GM12875 (cell line): ENCODE results near the gene CNTN5.

Experiments used
- H3K4me3 ChIP-seq: one replicate; pipeline ENCODE4 v1.5.1; 2011; ENCODE audit warnings: low read depth, low read length, control low read depth
- TF ChIP-seq, protein P1 (sequence below): IDR thresholded peaks from 2 replicates; pipeline ENCODE4 v1.5.1; 2011; ENCODE audit warnings: low read depth, mild to moderate bottlenecking, control low read depth, inconsistent platforms, low read length, moderate library complexity, borderline replicate concordance; ENCODE audit not compliant: insufficient read depth

The CNTN5 gene

DNA sequence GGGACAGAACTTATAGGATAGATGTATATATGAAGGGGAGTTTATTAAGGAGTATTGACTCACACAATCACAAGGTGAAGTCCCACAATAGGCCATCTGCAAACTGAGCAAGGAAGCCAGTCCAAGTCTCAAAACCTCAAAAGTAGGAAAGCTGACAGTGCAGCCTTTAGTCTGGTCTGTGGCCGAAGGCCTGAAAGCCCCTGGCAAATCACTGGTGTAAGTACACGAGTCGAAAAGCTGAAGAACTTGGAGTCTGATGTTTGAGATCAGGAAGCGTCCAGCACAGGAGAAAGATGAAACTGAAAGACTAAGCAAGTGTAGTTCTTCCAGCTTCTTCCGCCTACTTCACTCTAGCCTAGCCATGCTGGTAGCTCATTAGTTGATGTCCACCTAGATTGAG lies 866.7 kb downstream of the CNTN5 start:
- no peak overlapping the region for H3K4me3 ChIP-seq
- TF ChIP-seq, protein P1, sequence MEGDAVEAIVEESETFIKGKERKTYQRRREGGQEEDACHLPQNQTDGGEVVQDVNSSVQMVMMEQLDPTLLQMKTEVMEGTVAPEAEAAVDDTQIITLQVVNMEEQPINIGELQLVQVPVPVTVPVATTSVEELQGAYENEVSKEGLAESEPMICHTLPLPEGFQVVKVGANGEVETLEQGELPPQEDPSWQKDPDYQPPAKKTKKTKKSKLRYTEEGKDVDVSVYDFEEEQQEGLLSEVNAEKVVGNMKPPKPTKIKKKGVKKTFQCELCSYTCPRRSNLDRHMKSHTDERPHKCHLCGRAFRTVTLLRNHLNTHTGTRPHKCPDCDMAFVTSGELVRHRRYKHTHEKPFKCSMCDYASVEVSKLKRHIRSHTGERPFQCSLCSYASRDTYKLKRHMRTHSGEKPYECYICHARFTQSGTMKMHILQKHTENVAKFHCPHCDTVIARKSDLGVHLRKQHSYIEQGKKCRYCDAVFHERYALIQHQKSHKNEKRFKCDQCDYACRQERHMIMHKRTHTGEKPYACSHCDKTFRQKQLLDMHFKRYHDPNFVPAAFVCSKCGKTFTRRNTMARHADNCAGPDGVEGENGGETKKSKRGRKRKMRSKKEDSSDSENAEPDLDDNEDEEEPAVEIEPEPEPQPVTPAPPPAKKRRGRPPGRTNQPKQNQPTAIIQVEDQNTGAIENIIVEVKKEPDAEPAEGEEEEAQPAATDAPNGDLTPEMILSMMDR, result no peak

DNA sequence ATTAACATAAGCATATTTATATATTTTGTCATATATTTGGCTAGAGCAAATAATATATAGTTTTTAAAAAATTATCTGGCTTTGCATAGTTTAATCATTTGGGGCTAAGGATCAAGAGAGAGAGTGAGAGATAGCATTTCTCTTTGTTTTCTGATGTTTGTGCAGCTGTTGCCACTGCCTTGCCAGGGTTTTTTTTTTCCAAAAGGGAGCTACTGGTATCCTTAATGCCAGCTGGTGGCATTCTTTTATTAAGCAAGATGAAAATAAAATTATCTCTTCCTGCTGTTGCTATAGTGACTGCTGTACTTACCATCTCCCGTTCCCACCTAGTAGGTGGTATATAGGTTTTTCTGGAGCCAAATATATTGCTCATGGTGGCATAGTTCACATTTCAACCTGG lies 873.1 kb downstream of the CNTN5 start:
- no peak overlapping the region for H3K4me3 ChIP-seq
- TF ChIP-seq, protein P1, result no peak

DNA sequence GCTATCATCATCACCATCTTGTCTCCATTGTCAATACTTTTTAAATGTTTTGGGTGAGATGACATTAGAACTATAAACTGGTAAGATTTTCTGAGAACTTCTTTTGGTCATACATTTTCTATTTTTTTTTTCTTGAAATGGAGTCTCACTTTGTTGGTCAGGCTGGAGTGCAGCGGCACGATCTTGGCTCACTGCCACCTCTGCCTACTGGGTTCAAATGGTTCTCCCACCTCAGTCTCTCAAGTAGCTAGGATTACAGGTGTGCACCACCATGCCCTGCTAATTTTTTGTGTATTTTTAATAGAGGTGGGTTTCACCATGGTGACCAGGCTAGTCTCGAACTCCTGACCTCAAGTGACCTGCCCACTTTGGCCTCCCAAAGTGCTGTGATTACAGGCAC lies 880.4 kb downstream of the CNTN5 start:
- TF ChIP-seq, protein P1, result no peak
- H3K4me3 ChIP-seq, result no peak overlapping the region

DNA sequence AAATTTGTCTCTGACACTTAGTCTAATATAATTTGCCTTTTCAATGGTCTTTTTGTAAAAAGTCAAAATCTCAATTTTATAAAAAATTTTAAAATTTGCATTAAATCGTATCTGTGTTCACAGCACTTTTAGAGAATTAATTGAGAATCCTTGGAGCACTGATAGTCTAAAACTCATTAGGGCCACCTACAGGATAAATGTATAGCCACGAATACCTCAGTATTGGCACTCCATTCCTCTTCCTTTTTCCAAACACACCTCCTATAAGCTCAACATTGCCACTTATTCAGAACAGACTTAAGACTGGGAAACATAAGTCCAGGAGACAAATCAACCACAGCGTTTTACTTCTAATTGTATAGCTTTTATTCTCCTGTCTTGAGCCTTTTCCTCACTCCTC lies 890.4 kb downstream of the CNTN5 start:
- no peak overlapping the region for H3K4me3 ChIP-seq

DNA sequence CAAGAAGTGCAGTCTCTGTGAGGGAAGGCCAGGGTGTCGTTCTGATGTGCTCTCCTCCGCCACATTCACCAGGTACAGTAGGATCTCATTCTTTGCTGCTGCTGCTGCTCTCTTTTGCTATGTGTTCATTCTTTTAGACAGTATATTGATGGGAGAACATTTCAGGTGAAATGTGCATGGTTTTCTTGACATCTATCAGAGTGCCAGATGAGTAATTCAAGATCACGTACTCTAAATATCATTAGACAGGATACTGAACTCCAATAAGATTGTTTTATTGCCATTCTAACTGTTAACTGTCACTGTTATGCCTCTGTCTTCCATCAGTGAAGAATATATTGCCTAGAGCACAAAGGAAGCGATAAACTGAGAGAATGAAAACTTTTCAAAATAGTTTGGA lies 895.3 kb downstream of the CNTN5 start:
- TF ChIP-seq, protein P1, result no peak
- no peak overlapping the region for H3K4me3 ChIP-seq

More for the DNA sequence above, 890.4 kb downstream of the CNTN5 start:
- TF ChIP-seq, protein P1, result no peak

DNA sequence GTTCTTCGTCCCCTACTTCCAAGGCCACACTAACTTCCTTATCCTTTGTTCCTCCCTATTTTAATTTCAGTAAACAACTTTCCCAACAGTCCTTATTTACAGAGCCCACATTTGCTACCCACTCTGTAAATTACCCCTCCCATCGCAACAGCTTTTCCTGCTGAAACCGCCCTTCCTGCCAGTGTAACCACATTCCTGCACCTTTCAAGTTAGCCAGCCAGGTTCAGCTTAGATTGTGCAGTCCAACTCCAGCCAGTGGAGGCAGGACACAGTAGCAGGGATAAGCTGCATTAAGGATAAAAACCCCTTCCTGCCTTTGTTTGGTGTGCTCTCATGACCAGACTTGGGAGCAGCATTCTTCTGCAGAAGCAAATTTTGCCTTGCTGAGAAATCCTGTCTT lies 898.0 kb downstream of the CNTN5 start:
- no peak overlapping the region for H3K4me3 ChIP-seq
- TF ChIP-seq, protein P1, result no peak

DNA sequence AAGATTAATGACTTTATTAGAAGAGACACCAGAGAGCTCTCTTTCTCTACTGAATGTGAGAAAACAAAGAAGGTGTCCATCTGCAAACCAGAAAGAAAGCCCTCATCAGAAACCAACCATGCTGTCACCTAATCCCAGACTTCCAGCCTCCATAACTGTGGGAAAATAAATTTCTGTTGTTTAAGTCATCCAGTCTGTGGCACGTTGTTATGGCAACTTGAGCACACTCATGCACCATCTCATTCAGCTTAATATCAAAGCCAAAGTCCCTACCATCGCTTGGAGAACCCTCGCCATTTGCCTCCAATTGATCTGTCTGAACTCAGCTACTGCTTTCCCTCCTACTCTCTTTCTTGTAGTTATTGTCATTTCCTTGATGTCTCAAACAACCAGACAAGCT lies 900.2 kb downstream of the CNTN5 start:
- no peak overlapping the region for H3K4me3 ChIP-seq
- TF ChIP-seq, protein P1, result no peak
